ENCODE results near the gene MOCS3.

Gene MOCS3

DNA sequence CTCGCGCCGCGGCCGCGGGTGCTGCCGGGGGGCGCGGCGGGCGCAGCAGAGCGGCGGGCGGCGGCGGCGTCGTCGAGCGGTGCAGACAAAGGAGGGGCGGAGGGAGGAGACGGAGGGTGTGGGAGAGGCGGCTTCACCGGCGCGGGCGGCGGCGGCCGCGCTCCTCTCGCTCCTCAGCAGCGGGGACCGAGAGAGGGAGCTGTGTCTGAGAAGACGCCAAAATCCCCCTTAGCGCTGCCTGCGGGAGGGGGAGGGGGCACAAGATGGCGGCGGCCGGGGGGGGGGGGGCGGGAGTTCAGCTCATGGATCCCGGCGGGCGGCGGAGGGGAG, 27.7 kb upstream of the MOCS3 start:
- no peak; the same call in 1 of the 2 replicates for TF ChIP-seq POLR2AphosphoS5 (IDR thresholded peaks at IDR 0.05; ENCODE audit: low read depth, low read length)

DNA sequence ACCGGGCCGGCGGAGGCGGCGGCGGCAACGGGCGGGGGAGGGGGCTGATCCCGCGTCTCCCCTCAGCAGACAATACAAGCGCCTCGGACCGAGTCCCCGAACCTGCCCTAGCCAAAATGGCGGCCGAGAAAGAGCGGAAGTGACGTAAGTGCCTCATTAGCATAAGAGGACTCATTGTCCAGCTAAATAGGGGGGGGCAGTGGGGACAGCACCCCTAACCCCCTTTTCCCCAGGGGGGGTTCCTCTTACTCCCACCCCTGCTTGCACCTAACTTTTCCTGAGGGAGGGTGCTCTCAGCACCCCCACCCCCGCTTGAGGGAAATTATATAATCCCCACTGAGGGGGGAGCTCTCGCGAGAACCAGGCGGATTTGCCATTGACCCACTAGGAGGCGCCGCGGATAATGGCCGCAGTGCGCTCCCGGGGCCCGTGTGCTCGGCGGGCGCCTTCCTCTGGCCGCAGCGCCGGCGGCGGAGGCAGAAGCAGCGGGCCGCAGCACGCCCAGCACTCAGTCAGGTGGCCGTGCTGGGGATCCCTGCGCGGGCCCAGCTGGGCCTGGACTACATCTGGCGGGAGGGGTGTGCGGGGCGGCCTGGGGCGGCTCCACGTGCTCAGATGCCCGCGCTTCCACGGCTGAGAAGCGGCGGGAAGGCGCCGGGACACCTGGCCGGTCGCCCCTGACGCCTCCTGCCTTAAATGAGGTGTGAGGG, 27.2 kb upstream of the MOCS3 start, which contains the start of gene ADNP:
ADNP (minus strand) TSS at position 132 of the 710 bp plus-strand sequence. CDS start 27,441 bp downstream, outside the sequence.
- TF ChIP-seq SIN3A (IDR thresholded peaks at IDR 0.05; ENCODE audit: borderline replicate concordance, insufficient read depth, low read length) (no peak), TAF1 (IDR thresholded peaks at IDR 0.05; ENCODE audit: borderline replicate concordance, insufficient read depth, low read length) (peak; percentile 72; the same call in 1 of the 2 replicates), POLR2AphosphoS5 (IDR thresholded peaks at IDR 0.05; ENCODE audit: low read depth, low read length) (peak; percentile 75), FOXP2 (optimal IDR thresholded peaks at IDR 0.05; ENCODE audit: borderline replicate concordance, extremely low read depth, extremely low read length, insufficient read depth) (peak; percentile 92)
- TF ChIP-seq, protein P1, sequence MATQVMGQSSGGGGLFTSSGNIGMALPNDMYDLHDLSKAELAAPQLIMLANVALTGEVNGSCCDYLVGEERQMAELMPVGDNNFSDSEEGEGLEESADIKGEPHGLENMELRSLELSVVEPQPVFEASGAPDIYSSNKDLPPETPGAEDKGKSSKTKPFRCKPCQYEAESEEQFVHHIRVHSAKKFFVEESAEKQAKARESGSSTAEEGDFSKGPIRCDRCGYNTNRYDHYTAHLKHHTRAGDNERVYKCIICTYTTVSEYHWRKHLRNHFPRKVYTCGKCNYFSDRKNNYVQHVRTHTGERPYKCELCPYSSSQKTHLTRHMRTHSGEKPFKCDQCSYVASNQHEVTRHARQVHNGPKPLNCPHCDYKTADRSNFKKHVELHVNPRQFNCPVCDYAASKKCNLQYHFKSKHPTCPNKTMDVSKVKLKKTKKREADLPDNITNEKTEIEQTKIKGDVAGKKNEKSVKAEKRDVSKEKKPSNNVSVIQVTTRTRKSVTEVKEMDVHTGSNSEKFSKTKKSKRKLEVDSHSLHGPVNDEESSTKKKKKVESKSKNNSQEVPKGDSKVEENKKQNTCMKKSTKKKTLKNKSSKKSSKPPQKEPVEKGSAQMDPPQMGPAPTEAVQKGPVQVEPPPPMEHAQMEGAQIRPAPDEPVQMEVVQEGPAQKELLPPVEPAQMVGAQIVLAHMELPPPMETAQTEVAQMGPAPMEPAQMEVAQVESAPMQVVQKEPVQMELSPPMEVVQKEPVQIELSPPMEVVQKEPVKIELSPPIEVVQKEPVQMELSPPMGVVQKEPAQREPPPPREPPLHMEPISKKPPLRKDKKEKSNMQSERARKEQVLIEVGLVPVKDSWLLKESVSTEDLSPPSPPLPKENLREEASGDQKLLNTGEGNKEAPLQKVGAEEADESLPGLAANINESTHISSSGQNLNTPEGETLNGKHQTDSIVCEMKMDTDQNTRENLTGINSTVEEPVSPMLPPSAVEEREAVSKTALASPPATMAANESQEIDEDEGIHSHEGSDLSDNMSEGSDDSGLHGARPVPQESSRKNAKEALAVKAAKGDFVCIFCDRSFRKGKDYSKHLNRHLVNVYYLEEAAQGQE (IDR thresholded peaks at IDR 0.05; ENCODE audit: insufficient read depth in 1 of 2, low read depth in 2 of 2, low read length in 2 of 2): peak in 1 of 2 experiments; percentile 47; a peak in 2 of 4 replicates

DNA sequence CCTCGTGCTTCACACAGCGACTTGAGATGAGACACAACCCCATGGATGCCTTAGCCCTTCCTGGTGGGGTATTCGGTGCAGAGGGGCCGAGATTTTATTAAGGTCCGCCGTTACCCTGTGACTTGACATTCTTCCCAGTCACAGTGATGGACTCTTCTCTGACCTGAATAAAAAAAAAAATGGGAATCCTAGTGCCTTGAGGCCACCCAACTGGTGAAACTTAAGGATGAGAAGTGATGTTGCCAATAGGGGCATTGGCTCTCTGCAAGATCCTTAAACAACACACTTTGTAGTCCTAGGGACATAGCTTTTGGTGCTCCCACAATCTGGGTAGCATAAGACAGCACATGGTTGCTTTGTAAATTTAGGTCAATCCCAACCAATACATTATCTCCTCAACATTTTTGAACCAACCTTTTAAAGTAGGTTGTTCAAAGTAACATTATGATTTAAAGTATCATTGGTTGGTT, 26.6 kb upstream of the MOCS3 start:
- TF ChIP-seq POLR2AphosphoS5 (IDR thresholded peaks at IDR 0.05; ENCODE audit: low read depth, low read length) (no peak), SIN3A (IDR thresholded peaks at IDR 0.05; ENCODE audit: borderline replicate concordance, insufficient read depth, low read length) (no peak), TAF1 (IDR thresholded peaks at IDR 0.05; ENCODE audit: borderline replicate concordance, insufficient read depth, low read length) (no peak), FOXP2 (optimal IDR thresholded peaks at IDR 0.05; ENCODE audit: borderline replicate concordance, extremely low read depth, extremely low read length, insufficient read depth) (no peak)
- TF ChIP-seq, protein P1 (IDR thresholded peaks at IDR 0.05; ENCODE audit: insufficient read depth in 1 of 2, low read depth in 2 of 2, low read length in 2 of 2): no peak

DNA sequence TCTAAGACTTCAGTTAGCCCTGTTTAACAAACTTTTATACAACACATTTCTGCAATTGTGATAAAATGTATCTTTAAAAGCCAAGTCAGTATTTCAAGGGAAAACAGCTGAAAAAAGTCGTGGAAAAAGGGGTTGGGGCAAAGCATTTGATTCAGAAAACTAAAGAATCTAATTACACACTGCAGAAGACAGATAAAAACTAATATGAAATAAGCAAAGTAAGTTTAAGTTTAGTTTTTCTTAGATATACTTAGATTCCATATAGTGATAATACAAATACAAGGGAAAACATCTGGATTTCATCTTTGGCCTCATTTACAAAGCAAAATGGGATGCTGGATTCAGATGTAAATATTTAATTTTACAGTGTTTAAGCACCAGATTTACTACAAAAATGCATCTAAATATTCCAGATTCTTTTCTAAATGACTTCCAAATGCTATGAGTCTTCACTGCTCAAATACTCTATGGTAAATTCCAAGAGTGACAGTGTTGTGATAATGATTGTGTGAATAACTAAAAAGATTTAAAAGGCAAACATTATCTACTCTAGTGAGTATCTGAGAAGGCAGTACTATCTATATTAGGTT, 25.8 kb upstream of the MOCS3 start:
- TF ChIP-seq FOXP2 (optimal IDR thresholded peaks at IDR 0.05; ENCODE audit: borderline replicate concordance, extremely low read depth, extremely low read length, insufficient read depth) (no peak), TAF1 (IDR thresholded peaks at IDR 0.05; ENCODE audit: borderline replicate concordance, insufficient read depth, low read length) (no peak), SIN3A (IDR thresholded peaks at IDR 0.05; ENCODE audit: borderline replicate concordance, insufficient read depth, low read length) (no peak), POLR2AphosphoS5 (IDR thresholded peaks at IDR 0.05; ENCODE audit: low read depth, low read length) (no peak)
- TF ChIP-seq, protein P1 (IDR thresholded peaks at IDR 0.05; ENCODE audit: insufficient read depth in 1 of 2, low read depth in 2 of 2, low read length in 2 of 2): no peak

DNA sequence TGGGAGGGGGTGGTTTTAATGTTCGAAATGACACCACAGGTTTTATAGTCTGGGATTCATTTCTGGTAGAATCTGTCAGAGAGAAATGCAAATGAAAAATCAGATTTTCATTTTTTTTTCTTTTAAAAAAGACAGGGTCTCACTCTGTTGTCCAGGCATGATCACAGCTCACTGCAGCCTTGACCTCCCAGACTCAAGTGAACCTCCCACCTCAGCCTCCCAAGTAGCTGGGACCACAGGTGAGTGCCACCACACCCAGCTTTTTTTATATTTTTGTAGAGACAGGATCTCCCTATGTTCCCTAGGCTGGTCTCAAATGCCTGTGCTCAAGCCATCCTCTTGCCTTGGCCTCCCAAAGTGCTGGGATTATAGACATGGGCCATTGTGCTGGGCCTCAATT, 25.0 kb upstream of the MOCS3 start:
- no peak for TF ChIP-seq POLR2AphosphoS5 (IDR thresholded peaks at IDR 0.05; ENCODE audit: low read depth, low read length)

DNA sequence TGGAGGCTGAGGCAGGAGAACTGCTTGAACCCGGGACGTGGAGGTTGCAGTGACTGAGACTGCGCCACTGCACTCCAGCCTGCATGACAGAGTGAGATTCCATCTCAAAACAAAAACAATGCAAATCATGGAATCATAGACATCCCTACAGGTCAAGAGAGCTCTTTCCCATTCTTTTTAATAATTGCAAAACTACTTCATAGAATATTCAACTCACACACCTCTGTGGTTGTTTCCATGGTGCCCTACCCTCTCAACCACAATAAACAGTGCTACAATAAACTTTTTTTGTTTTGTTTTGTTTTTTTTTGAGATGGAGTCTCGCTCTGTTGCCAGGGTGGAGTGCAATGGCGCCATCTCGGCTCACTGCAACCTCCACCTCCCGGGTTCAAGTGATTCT, 15.5 kb upstream of the MOCS3 start:
- TF ChIP-seq, protein P1 (IDR thresholded peaks at IDR 0.05; ENCODE audit: insufficient read depth in 1 of 2, low read depth in 2 of 2, low read length in 2 of 2): no peak
- TF ChIP-seq FOXP2 (optimal IDR thresholded peaks at IDR 0.05; ENCODE audit: borderline replicate concordance, extremely low read depth, extremely low read length, insufficient read depth): no peak

Data from PFSK-1 (cell line).